ENCODE data around the gene ZNF148.

DNA sequence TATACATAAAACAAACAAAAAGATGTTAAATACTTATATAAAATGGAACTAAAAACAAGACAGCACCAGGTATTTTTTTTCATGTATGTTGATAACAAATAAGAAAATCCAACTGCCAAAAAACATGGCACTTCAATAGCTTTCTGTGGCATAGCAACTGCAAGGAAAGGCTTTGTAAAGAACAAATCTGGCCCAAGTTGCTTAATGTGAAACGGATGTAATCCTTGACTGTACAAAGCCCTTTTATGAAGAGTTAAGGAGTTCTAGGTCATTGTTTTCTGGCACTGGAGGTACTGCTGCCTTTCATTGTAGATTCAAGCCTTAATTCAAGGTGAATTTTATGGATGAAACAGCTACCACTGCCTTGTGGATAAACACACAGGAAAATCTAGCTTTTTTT is 93.7 kb downstream of the ZNF148 start:
- TF ChIP-seq, protein P1, sequence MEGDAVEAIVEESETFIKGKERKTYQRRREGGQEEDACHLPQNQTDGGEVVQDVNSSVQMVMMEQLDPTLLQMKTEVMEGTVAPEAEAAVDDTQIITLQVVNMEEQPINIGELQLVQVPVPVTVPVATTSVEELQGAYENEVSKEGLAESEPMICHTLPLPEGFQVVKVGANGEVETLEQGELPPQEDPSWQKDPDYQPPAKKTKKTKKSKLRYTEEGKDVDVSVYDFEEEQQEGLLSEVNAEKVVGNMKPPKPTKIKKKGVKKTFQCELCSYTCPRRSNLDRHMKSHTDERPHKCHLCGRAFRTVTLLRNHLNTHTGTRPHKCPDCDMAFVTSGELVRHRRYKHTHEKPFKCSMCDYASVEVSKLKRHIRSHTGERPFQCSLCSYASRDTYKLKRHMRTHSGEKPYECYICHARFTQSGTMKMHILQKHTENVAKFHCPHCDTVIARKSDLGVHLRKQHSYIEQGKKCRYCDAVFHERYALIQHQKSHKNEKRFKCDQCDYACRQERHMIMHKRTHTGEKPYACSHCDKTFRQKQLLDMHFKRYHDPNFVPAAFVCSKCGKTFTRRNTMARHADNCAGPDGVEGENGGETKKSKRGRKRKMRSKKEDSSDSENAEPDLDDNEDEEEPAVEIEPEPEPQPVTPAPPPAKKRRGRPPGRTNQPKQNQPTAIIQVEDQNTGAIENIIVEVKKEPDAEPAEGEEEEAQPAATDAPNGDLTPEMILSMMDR (IDR thresholded peaks at IDR 0.05; ENCODE audit: low read length) = no peak
- TF ChIP-seq EZH2phosphoT487 (IDR thresholded peaks at IDR 0.05; ENCODE audit: low read length) = no peak
